GM18498 (cell line): ENCODE data around the gene TYW1.
"Not testable (repeated sequence)": the region's sequence is repeated elsewhere in the genome, so short reads cannot be mapped to it uniquely, and the experiment has no call there.

Source experiments
- ATAC-seq: cut with Tn5 transposase; IDR thresholded peaks from one replicate; pipeline ENCODE4 v1.9.1; 2021; ENCODE audit warnings: mild to moderate bottlenecking, moderate library complexity; ENCODE audit not compliant: unreplicated experiment

TYW1 gene

GRCh38 chr7:67120491-67120890, 123.9 kb downstream of the TYW1 start:
- ATAC-seq = not testable (repeated sequence)

DNA sequence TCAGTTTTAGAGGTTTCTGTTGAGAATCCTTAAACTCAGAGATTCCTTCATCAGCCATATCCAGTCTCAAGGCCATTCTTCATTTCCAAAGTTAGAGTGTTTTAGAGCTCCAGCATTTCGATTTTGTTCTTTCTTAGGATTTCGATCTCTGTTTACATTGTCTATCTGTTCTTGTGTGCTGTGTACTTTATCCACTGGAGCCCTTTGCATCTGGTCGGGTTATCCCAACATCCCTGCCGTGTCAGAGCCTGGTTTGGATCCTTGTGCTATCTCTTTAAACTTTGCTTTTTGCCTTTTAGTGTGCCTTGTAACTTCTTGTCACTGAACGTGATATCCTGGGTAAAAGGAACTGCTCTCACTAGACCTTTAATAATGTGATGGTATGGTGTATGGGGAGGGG, 131.6 kb downstream of the TYW1 start:
- not testable (repeated sequence) for ATAC-seq

GRCh38 chr7:67130766-67131165, 134.1 kb downstream of the TYW1 start:
- not testable (repeated sequence) for ATAC-seq

DNA sequence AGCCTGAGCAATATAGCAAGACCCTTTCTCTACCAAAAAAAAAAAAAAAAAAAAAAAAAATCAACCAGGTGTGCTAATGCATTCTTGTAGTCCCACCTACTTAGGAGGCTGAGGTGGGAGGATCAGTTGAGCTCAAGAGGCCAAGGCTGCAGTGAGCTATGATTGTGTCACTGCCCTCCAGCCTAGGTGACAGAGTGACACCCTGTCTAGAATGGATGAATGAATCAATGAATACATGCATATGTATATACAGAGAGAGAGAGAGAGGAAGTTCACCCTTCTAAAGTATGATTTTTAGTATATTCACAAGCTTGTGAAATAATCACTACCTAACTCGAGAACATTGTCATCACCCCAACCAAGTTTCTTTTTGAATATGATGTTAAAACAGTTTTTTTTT, 138.3 kb downstream of the TYW1 start:
- ATAC-seq = not testable (repeated sequence)

- ATAC-seq = not testable (repeated sequence)
Observed at GRCh38 chr7:67135617-67136486, 139.2 kb downstream of the TYW1 start.

DNA sequence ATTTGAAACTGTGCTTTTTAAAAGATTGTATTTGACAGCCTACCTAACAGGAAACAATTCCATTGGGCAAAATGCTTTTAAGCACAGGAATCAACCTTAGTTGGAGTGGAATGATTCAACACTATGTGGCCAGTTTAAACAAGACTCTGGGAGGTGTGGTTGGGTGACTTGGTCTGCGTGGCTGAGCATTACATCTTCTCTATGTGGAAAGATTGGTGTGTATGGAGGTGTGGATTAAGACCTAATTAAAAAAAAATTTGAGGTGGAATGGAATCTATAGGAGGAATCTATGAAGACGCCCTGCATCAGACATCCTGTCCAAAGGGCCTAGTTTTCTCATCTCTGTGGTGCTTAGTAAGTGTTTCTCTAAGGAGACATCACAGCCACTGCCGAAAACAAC, 140.9 kb downstream of the TYW1 start:
- ATAC-seq = not testable (repeated sequence)

DNA sequence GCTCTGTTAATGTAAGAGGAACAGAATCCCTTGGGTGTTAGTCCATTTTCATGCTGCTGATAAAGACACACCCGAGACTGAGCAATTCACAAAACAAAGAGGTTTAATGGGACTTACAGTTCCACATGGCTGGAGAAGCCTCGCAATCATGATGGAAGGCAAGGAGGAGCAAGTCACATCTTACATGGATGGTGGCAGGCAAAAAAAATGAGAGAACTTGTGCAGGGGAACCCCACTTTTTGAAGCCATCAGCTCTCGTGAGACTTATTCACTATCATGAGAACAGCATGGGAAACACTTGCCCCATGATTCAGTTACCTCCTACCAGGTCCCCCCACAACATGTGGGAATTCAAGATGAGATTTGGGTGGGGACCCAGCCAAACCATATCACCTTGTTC, 143.2 kb downstream of the TYW1 start:
- ATAC-seq = not testable (repeated sequence)

GRCh38 chr7:67141001-67141400, 144.4 kb downstream of the TYW1 start:
- not testable (repeated sequence) for ATAC-seq

DNA sequence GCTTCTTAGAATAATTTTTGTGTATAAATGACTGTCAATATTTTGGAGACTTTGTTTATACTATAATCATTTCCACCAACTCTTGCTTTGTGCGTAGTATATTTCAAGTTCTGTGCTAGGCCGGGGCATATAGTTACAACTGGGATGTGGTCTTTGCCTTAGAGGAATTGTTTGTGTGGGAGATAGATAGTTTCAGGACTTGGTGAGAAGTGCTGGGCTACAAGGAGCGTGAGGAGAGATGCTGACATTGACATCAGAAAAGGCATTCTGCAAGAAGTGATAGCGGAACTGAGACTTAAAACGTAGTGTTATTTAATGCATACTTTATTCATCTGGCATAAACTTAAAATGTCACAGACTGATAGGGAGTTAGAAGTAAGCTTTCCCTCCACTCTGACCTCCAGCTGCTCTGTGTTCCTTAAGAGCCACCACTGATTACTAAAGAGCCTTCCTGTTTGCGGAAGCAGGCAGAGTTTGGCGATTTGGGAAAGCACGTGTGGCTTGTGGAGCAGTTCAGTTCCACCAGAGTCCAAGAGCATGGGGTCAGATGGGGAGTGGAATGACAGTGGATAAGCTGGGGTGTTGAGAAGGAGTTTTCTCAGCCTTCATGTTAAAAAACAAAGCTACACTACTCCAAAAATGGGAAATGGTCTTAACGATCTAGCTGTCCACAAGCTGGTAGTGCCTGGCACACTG, 146.6 kb downstream of the TYW1 start:
- ATAC-seq = not testable (repeated sequence)

DNA sequence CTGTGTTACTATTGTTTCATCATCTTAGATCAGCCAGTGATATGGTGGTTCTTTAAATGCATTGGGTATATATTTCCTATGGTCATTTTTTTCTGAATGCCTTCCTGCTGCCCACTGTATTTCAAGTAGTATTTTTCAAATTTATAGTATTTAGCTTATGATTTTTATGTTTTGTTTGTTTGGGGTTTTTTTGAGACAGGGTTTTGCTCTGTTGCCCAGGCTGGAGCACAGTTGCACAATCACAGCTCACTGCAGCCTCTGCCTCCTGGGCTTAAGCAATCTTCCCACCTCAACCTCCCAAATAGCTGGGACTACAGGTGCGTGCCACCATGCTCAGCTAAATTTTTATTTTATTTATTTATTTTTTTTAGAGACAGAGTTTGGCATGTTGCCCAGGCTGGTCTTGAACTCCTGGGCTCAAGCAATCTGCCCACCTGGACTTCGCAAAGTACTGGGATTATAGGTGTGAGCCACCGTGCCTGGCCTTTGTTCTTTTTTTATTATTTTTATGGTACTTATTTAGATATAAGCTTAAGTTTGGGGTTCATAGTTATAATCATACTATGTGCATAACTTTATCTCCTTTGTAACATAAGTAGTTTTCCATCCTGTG, 149.1 kb downstream of the TYW1 start:
- not testable (repeated sequence) for ATAC-seq

DNA sequence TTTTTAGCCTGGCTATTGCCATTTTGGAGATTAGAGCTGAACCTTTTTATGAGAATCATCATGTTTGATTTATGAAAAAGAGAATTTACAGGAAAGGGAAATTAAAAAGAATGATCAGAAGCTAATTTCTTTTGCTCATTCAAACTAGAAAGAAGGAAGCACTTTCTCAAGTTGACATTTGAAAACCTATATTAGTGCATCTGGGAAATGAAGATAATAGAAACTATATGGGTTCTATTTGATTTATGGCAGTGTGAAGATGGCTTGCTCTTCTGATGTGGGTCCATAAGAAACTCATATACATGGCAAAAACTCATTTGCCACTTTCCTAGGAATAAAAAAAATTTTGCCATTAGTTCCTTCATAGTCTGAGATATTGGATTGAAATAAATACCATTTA, 152.5 kb downstream of the TYW1 start:
- not testable (repeated sequence) for ATAC-seq

DNA sequence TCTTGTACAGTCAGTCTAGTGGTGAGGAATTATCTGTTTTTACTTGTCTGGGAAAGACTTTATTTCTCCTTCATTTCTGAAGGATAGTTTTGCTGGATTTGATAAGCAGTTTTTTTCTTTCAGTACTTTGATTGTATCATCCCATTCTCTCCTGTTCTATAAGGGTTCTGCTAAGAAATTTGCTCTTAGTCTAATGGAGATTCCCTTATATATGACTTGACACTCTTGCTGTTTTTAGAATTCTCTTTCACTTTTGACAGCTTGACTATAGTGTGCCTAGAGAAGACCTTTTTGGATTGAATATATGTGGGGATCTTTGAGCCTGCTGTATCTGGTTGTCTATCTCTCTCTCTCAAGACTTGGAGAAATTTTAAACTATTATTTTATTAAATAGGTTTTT, 157.7 kb downstream of the TYW1 start:
- ATAC-seq = not testable (repeated sequence)

DNA sequence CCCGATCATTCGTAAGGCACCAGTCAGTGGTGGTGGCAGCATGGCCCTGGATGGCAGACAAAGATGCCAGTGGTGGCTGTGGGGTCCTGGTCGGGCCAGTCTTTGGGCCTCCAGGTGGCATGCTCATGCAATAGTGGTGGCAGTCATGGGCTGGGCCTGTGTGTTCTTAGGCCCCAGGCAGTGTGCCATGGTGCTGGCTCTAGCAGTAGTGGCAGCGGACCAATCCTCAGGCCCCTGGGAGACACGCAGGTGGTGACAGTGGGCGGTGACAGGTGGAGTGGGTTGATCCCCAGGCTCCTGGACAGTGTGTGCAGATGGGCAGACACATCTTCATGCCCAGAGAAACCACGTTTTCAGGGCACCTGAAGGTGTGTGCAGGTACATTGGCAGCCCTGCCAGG, 159.4 kb downstream of the TYW1 start:
- not testable (repeated sequence) for ATAC-seq

DNA sequence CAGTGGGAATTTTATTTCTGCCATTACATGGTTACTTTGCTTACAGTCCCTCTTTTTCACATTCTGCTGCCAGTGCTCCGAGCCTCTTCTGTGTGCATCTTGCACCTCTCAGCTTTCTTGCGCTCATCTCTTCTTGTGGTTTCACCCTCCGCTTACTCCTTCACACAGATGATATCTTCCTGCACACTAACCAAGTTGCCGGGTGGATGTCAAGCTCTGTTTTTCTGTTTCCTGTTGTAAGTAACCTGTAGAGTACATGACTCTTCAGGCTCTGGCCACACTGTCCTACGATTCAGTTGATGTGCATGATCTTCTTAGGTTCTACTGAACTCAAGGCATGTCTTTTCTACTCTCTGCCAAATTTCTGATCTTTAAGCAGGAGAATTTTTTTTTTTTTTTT, 166.7 kb downstream of the TYW1 start:
- peak; percentile 90 for ATAC-seq

GRCh38 chr7:67171151-67171550, 174.5 kb downstream of the TYW1 start:
- peak; percentile 74 for ATAC-seq

GRCh38 chr7:67176730-67177129, 180.1 kb downstream of the TYW1 start:
- ATAC-seq = peak; percentile 68

DNA sequence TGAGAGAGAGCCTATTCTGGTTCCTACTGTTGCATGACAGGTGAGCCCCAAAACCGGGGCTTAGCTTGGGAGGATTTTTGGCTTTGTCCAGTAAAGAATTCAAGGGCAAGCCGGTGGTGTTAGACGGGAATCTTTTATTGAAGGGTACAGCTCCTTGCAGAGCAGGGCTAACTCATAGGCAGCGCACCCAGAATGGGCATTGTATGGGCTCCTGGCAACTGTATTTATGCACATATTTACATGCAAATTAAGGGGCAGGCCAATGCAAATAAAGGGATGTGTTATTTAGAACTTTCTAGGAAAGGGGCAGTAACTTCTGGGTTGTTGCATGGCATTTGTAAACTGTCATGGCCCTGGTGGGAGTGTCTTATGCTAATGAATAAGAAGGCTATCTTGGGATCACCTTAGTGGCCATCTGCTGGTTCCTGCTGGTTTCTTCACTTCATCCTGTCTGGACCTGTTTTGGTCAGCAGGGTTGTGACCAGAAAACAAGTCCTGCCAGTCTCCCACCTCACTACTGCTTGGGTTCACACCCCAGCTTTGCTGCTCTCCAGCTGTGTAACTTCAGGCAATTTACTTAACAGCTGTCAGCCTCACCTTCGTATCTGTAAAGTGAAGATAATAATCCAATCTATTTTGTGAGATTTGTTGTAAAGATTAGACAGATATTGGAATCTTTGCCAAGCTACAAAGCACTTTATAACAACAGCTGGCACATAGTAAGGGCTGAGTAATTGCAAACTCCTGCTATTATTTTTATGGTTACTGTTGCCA, 182.5 kb downstream of the TYW1 start:
- not testable (repeated sequence) for ATAC-seq

DNA sequence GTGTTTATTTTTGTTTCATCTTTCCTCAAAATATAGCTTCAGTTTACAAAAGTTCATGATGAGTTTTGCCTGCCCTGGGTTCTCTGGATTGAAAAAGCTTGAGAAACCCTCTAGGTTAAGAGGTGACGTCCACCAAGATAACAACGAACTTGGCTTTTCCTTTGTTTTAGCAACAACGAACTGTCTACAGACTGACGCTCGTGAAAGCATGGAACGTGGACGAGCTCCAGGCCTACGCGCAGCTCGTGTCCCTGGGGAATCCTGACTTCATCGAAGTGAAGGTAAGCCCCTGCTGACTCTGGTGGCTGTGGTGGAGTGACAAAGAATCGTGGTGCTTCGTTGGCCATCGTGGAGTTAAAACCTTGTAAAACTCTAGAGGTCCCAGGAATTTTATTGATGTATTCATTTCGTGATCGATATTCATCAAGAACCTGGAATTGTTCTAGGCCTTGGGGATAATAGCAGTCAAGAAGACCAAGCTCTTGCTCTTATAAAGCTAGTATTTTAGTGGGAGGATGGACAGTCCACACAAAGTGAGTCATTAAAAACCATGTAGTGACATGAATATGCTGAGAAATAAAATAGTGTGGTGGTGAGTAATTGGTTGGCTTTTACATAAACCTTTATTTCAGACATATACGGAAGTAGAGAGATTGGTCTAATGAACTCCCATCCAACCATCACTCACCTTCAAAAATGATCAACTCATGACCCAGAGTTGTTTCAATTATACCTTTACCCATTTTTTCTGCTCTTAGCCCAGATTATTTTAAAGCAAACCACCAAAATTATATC, 186.5 kb downstream of the TYW1 start:
- ATAC-seq = not testable (repeated sequence)

DNA sequence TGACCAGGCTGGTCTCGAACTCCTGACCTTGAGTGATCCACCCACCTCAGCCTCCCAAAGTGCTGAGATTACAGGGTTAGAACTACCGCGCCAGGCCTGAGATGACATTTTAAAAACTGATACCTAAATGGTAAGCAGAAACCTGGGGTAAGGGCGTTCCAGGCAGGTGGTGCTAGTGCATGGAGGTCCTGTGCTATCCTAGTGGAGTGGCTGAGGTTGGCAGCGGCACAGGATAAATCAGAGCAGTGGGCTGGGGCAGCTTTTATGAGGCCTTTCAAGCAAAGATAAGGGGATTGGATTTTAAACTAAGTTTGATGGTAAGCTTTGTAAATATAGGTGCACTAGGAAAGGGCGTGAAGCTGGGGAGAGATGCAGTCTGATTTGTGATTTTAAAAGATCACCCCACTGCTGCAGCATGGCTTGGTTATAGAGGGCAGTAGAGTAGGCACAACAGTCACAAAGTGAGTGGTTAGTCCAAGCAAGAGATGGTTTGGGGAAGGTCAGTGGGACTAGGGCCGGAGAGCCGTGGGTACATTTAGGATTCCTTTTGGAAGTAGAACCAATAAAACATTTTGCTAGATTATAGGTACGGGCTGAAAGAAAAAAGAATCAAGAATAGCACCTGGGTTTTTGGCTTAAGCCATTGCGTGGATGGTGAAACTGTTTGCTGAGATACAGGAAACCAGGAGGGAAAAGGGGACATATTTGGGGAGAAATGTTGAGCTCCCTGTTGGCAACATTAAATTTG, 188.5 kb downstream of the TYW1 start:
- peak; percentile 46 for ATAC-seq
